ENCODE data around the gene CTSA. TPM values are rescaled to one million over a fixed set of nuclear protein-coding genes. Genes with fewer than 3 reads are reported as not detected.

CTSA gene
- total RNA-seq, 1 experiment from 2014 or later, result 282 TPM

GRCh38 chr20:45907219-45907948 is 16.2 kb downstream of the CTSA start:
- H3K36me3 ChIP-seq (ENCODE audit: control insufficient read depth, insufficient read depth, low read length), result no peaks in the 10 kb centered on the region
- peaks cover 10% of the 10 kb centered on the region for H3K4me1 ChIP-seq
- TF ChIP-seq CTCF (IDR thresholded peaks at IDR 0.05; ENCODE audit: insufficient read depth in 1 of 2, low read depth in 1 of 2, low read length in 1 of 2, severe bottlenecking in 1 of 2, unreplicated experiment in 1 of 2), result no peak
- intact Hi-C loops (cut with micrococcal nuclease; ENCODE audit: unreplicated experiment), result no loop called here
- H3K9me3 ChIP-seq, result no peaks in the 10 kb centered on the region
- no peaks in the 10 kb centered on the region for H3K27me3 Mint-ChIP-seq (ENCODE audit: insufficient read depth, unreplicated experiment)
- peaks cover 13% of the 10 kb centered on the region for H3K4me1 Mint-ChIP-seq (ENCODE audit: low read depth, unreplicated experiment)
- no peak overlapping the region for H3K4me3 Mint-ChIP-seq (ENCODE audit: unreplicated experiment)
- POLR2A ChIA-PET, result interaction anchor here (0.7 kb wide), 1 partner anchor 37 kb away, joined by 3 read pairs; no protein-coding TSS in a partner anchor
- no peak overlapping the region for H3K4me3 ChIP-seq (ENCODE audit: low read depth, low read length)
- no TSS peak for BruUV-seq (replicated peaks)
- no peaks in the 10 kb centered on the region for H3K27me3 ChIP-seq (replicated peaks; ENCODE audit: control insufficient read depth, insufficient read depth, low read length)
- CTCF ChIA-PET, result interaction anchor here (0.9 kb wide), 2 partner anchors 26 to 62 kb away, joined by 3 read pairs; no protein-coding TSS in a partner anchor
- peaks cover 19% of the 10 kb centered on the region for H3K36me3 Mint-ChIP-seq (ENCODE audit: insufficient read depth, unreplicated experiment)
- no peaks in the 10 kb centered on the region for H3K9me3 Mint-ChIP-seq (ENCODE audit: unreplicated experiment)
- no peak for DNase-seq
- H3K27ac Mint-ChIP-seq (ENCODE audit: unreplicated experiment), result no peak overlapping the region

- Histone ChIP-seq H3K4me3 (ENCODE audit: low read depth, low read length) (no peak overlapping the region), H3K27me3 (replicated peaks; ENCODE audit: control insufficient read depth, insufficient read depth, low read length) (no peaks in the 10 kb centered on the region), H3K4me1 (peaks cover 12% of the 10 kb centered on the region), H3K9me3 (no peaks in the 10 kb centered on the region), H3K36me3 (ENCODE audit: control insufficient read depth, insufficient read depth, low read length) (no peaks in the 10 kb centered on the region)
- peaks cover 19% of the 10 kb centered on the region for H3K36me3 Mint-ChIP-seq (ENCODE audit: insufficient read depth, unreplicated experiment)
- no peaks in the 10 kb centered on the region for H3K9me3 Mint-ChIP-seq (ENCODE audit: unreplicated experiment)
- TF ChIP-seq CTCF (IDR thresholded peaks at IDR 0.05; ENCODE audit: insufficient read depth in 1 of 2, low read depth in 1 of 2, low read length in 1 of 2, severe bottlenecking in 1 of 2, unreplicated experiment in 1 of 2), result no peak
- no peak for DNase-seq
- H3K27ac Mint-ChIP-seq (ENCODE audit: unreplicated experiment), result no peak overlapping the region
- POLR2A ChIA-PET, result interaction anchor here (0.7 kb wide), 1 partner anchor 38 kb away, joined by 3 read pairs; no protein-coding TSS in a partner anchor
- no peaks in the 10 kb centered on the region for H3K27me3 Mint-ChIP-seq (ENCODE audit: insufficient read depth, unreplicated experiment)
- intact Hi-C loops (cut with micrococcal nuclease; ENCODE audit: unreplicated experiment), result no loop called here
- CTCF ChIA-PET, result interaction anchor here (0.9 kb wide), 2 partner anchors 25 to 62 kb away, joined by 3 read pairs; no protein-coding TSS in a partner anchor
- no TSS peak for BruUV-seq (replicated peaks)
- no peak overlapping the region for H3K4me3 Mint-ChIP-seq (ENCODE audit: unreplicated experiment)
- H3K4me1 Mint-ChIP-seq (ENCODE audit: low read depth, unreplicated experiment), result peaks cover 13% of the 10 kb centered on the region
Measured at GRCh38 chr20:45908084-45908483, 16.9 kb downstream of the CTSA start.

GRCh38 chr20:45909336-45909808 is 18.2 kb downstream of the CTSA start:
- Mint-ChIP-seq H3K27me3 (ENCODE audit: insufficient read depth, unreplicated experiment) (no peaks in the 10 kb centered on the region), H3K4me3 (ENCODE audit: unreplicated experiment) (no peak overlapping the region), H3K36me3 (ENCODE audit: insufficient read depth, unreplicated experiment) (peaks cover 19% of the 10 kb centered on the region), H3K4me1 (ENCODE audit: low read depth, unreplicated experiment) (peaks cover 13% of the 10 kb centered on the region), H3K27ac (ENCODE audit: unreplicated experiment) (no peak overlapping the region), H3K9me3 (ENCODE audit: unreplicated experiment) (no peaks in the 10 kb centered on the region)
- TF ChIP-seq CTCF (IDR thresholded peaks at IDR 0.05; ENCODE audit: insufficient read depth in 1 of 2, low read depth in 1 of 2, low read length in 1 of 2, severe bottlenecking in 1 of 2, unreplicated experiment in 1 of 2), result no peak
- ChIA-PET POLR2A (interaction anchor here (1.0 kb wide), 3 partner anchors 10 to 18 kb away, joined by 3 to 5 read pairs (median 4); partner anchors contain the start of gene CTSA), CTCF (interaction anchor here (0.7 to 1.9 kb wide), 3 partner anchors 11 to 55 kb away, joined by 3 to 6 read pairs (median 4); no protein-coding TSS in a partner anchor)
- peaks cover 12% of the 10 kb centered on the region for H3K4me1 ChIP-seq
- no peak overlapping the region for H3K4me3 ChIP-seq (ENCODE audit: low read depth, low read length)
- H3K9me3 ChIP-seq, result no peaks in the 10 kb centered on the region
- H3K36me3 ChIP-seq (ENCODE audit: control insufficient read depth, insufficient read depth, low read length), result no peaks in the 10 kb centered on the region
- intact Hi-C loops (cut with micrococcal nuclease; ENCODE audit: unreplicated experiment), result no loop called here
- H3K27me3 ChIP-seq (replicated peaks; ENCODE audit: control insufficient read depth, insufficient read depth, low read length), result no peaks in the 10 kb centered on the region
- no TSS peak for BruUV-seq (replicated peaks)
- DNase-seq, result no peak

Measured in Caco-2 (cell line).